H1 (cell line): Measurements from ENCODE around the gene KSR2.

Experiments
- ATF3 ChIP-seq: IDR thresholded peaks from 2 replicates; pipeline ENCODE4 v1.6.1; 2011; ENCODE audit warnings: low read depth, mild to moderate bottlenecking, low read length; ENCODE audit not compliant: insufficient read depth
- CEBPB ChIP-seq: IDR thresholded peaks from 2 replicates; pipeline ENCODE4 v1.6.1; 2012; ENCODE audit warnings: low read depth, low read length
- CHD2 ChIP-seq: IDR thresholded peaks from 2 replicates; pipeline ENCODE4 v1.6.1; 2012; ENCODE audit warnings: low read length, improper control_type of control experiment
- CTCF ChIP-seq, 3 experiments: IDR thresholded peaks; 1 replicate in 2 of 3; 2 replicates in 1 of 3; pipeline versions ENCODE4 v1.5.1 to v1.6.1; 2011; ENCODE audit warnings: low read length in 3 of 3, mild to moderate bottlenecking in 3 of 3, inconsistent platforms in 2 of 3, low read depth in 1 of 3, moderate library complexity in 1 of 3; ENCODE audit not compliant: insufficient read depth in 1 of 3; ENCODE audit errors: control extremely low read depth in 1 of 3
- EZH2 ChIP-seq: fragments of 200-600 bp; sonication (generic); IDR thresholded peaks from 2 replicates; pipeline ENCODE4 v1.7.1; 2012; ENCODE audit warnings: low read depth, mild to moderate bottlenecking, moderate library complexity, low read length, inconsistent platforms; ENCODE audit not compliant: severe bottlenecking
- GTF2F1 ChIP-seq: IDR thresholded peaks from 2 replicates; pipeline ENCODE4 v1.6.1; 2012; ENCODE audit warnings: low read depth, low read length, improper control_type of control experiment, borderline replicate concordance
- JUN ChIP-seq: IDR thresholded peaks from 2 replicates; pipeline ENCODE4 v1.6.1; 2011; ENCODE audit warnings: low read depth, mild to moderate bottlenecking, improper control_type of control experiment, low read length
- KDM1A ChIP-seq: fragments of 200-600, 300-600 bp; sonication (generic); IDR thresholded peaks from 2 replicates; pipeline ENCODE4 v1.7.1; 2016; ENCODE audit warnings: mild to moderate bottlenecking, low read length, borderline replicate concordance
- POLR2A ChIP-seq, 2 experiments: IDR thresholded peaks; 1 replicate in 1 of 2; 2 replicates in 1 of 2; pipeline ENCODE4 v1.6.1; 2011; ENCODE audit warnings: low read depth in 2 of 2, low read length in 2 of 2, mild to moderate bottlenecking in 2 of 2; ENCODE audit errors: control extremely low read depth in 1 of 2
- POLR2AphosphoS5 ChIP-seq: IDR thresholded peaks from 2 replicates; pipeline ENCODE4 v1.6.1; 2011; ENCODE audit warnings: low read depth, low read length
- USF2 ChIP-seq: IDR thresholded peaks from 2 replicates; pipeline ENCODE4 v1.6.1; 2011; ENCODE audit warnings: low read length, improper control_type of control experiment

- TF ChIP-seq POLR2A (IDR thresholded peaks at IDR 0.05; ENCODE audit: control extremely low read depth in 1 of 2, low read depth in 2 of 2, low read length in 2 of 2): no peak
- TF ChIP-seq CTCF (IDR thresholded peaks at IDR 0.05; ENCODE audit: control extremely low read depth in 1 of 3, insufficient read depth in 1 of 3, low read depth in 1 of 3, low read length in 3 of 3): no peak
- no peak for TF ChIP-seq GTF2F1
- no peak for TF ChIP-seq CEBPB
- TF ChIP-seq KDM1A: no peak
- TF ChIP-seq JUN: no peak
- TF ChIP-seq ATF3: no peak
- no peak for TF ChIP-seq USF2
- no peak for TF ChIP-seq CHD2
- TF ChIP-seq EZH2: no peak
- no peak for TF ChIP-seq POLR2AphosphoS5
These were observed 107.1 kb downstream of the KSR2 start for GRCh38 chr12:117861691-117862090.
